ENCODE results near the gene TP73. TPM values are rescaled to one million over a fixed set of nuclear protein-coding genes. Genes with fewer than 3 reads are reported as not detected.

TP73 gene
- total and polyA plus RNA-seq, 2 donors from 2014 or later: 0.54 TPM; not detected in 1

GRCh38 chr1:3702990-3703728, 50.8 kb downstream of the TP73 start:
- DNase-seq (no peak), FAIRE-seq (no peak)
- H3K27me3 ChIP-seq (ENCODE audit: control insufficient read depth, insufficient read depth, low read length): no peaks in the 10 kb centered on the region
- no peaks in the 10 kb centered on the region for H3K36me3 ChIP-seq (ENCODE audit: control insufficient read depth in 2 of 3, insufficient read depth in 3 of 3, low read length in 3 of 3)
- H3K4me1 ChIP-seq (ENCODE audit: control insufficient read depth in 2 of 3, insufficient read depth in 2 of 3, low read depth in 1 of 3, low read length in 3 of 3): no peaks in the 10 kb centered on the region
- intact Hi-C loops (cut with DNase I): no loop called here
- no peak overlapping the region for H3K9ac ChIP-seq (ENCODE audit: low read length in 3 of 3)
- H3K27ac ChIP-seq (ENCODE audit: low read depth in 2 of 2, low read length in 2 of 2): no peak overlapping the region
- no peak overlapping the region for H3K4me3 ChIP-seq (ENCODE audit: low read length in 3 of 3)
- H3K9me3 ChIP-seq (ENCODE audit: control insufficient read depth in 2 of 3, insufficient read depth in 1 of 3, low read length in 3 of 3): no peaks in the 10 kb centered on the region
- TF ChIP-seq CTCF (IDR thresholded peaks at IDR 0.05; ENCODE audit: borderline replicate concordance, extremely low read depth, insufficient read depth): no peak

GRCh38 chr1:3703786-3704371, 51.6 kb downstream of the TP73 start:
- Histone ChIP-seq H3K27ac (ENCODE audit: low read depth in 2 of 2, low read length in 2 of 2) (no peak overlapping the region), H3K27me3 (ENCODE audit: control insufficient read depth, insufficient read depth, low read length) (no peaks in the 10 kb centered on the region), H3K36me3 (ENCODE audit: control insufficient read depth in 2 of 3, insufficient read depth in 3 of 3, low read length in 3 of 3) (no peaks in the 10 kb centered on the region), H3K9me3 (ENCODE audit: control insufficient read depth in 2 of 3, insufficient read depth in 1 of 3, low read length in 3 of 3) (no peaks in the 10 kb centered on the region), H3K4me3 (ENCODE audit: low read length in 3 of 3) (no peak overlapping the region), H3K4me1 (ENCODE audit: control insufficient read depth in 2 of 3, insufficient read depth in 2 of 3, low read depth in 1 of 3, low read length in 3 of 3) (no peaks in the 10 kb centered on the region), H3K9ac (ENCODE audit: low read length in 3 of 3) (no peak overlapping the region)
- intact Hi-C loops (cut with DNase I): no loop called here
- no peak for TF ChIP-seq CTCF (IDR thresholded peaks at IDR 0.05; ENCODE audit: borderline replicate concordance, extremely low read depth, insufficient read depth)
- DNase-seq (peak in 2 of 5 donors; percentile 24 to 29), FAIRE-seq (no peak)

- Histone ChIP-seq H3K27me3 (ENCODE audit: control insufficient read depth, insufficient read depth, low read length) (no peaks in the 10 kb centered on the region), H3K9ac (ENCODE audit: low read length in 3 of 3) (no peak overlapping the region), H3K9me3 (ENCODE audit: control insufficient read depth in 2 of 3, insufficient read depth in 1 of 3, low read length in 3 of 3) (no peaks in the 10 kb centered on the region), H3K4me3 (ENCODE audit: low read length in 3 of 3) (no peak overlapping the region), H3K27ac (ENCODE audit: low read depth in 2 of 2, low read length in 2 of 2) (no peak overlapping the region), H3K4me1 (ENCODE audit: control insufficient read depth in 2 of 3, insufficient read depth in 2 of 3, low read depth in 1 of 3, low read length in 3 of 3) (no peaks in the 10 kb centered on the region), H3K36me3 (ENCODE audit: control insufficient read depth in 2 of 3, insufficient read depth in 3 of 3, low read length in 3 of 3) (no peaks in the 10 kb centered on the region)
- no peak for FAIRE-seq
- DNase-seq: no peak
- no peak for TF ChIP-seq CTCF (IDR thresholded peaks at IDR 0.05; ENCODE audit: borderline replicate concordance, extremely low read depth, insufficient read depth)
- intact Hi-C loops (cut with DNase I): no loop called here
Observed at GRCh38 chr1:3705341-3705950, 53.1 kb downstream of the TP73 start.

Measured in kidney (tissue), 14 donors.